DOHH2 (cell line): ENCODE measurements around the gene CDK6.

ENCODE experiments used
- EZH2phosphoT487 ChIP-seq: fragments of 200-600 bp; sonication (generic); IDR thresholded peaks from 2 replicates; pipeline ENCODE4 v1.6.1; 2017; ENCODE audit warnings: borderline replicate concordance, mild to moderate bottlenecking, antibody characterized with exemption, low read length, moderate library complexity, mixed read lengths
- TF ChIP-seq, protein P1 (sequence below): fragments of 200-600 bp; sonication (generic); IDR thresholded peaks from one replicate; pipeline ENCODE4 v1.5.1; 2014; ENCODE audit warnings: antibody characterized with exemption, mild to moderate bottlenecking, low read depth, low read length; ENCODE audit not compliant: poor library complexity, severe bottlenecking

DNA sequence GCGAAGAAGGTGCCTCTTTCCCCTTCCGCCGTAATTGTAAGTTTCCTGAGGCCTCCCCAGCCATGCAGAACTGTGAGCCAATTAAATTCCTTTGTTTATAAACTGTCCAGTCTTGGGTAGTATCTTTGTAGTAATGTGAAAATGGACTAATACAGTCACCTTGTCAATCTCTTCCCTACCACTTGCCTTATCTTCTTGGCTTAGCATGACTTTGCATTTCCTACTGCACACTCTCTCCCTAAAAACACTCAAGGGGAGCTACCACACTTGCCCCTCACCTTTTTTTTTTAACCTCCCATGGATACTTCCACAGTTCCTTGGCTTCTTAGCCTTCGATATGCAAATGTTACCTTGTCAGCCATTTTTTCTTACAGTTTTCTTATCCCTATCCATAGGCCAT is 7.4 kb upstream of the CDK6 start:
- TF ChIP-seq, protein P1, sequence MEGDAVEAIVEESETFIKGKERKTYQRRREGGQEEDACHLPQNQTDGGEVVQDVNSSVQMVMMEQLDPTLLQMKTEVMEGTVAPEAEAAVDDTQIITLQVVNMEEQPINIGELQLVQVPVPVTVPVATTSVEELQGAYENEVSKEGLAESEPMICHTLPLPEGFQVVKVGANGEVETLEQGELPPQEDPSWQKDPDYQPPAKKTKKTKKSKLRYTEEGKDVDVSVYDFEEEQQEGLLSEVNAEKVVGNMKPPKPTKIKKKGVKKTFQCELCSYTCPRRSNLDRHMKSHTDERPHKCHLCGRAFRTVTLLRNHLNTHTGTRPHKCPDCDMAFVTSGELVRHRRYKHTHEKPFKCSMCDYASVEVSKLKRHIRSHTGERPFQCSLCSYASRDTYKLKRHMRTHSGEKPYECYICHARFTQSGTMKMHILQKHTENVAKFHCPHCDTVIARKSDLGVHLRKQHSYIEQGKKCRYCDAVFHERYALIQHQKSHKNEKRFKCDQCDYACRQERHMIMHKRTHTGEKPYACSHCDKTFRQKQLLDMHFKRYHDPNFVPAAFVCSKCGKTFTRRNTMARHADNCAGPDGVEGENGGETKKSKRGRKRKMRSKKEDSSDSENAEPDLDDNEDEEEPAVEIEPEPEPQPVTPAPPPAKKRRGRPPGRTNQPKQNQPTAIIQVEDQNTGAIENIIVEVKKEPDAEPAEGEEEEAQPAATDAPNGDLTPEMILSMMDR = no peak
- no peak for TF ChIP-seq EZH2phosphoT487
